Colonic mucosa (tissue), 4 donors: ENCODE data around the gene BCL11A. TPM values are rescaled to one million over a fixed set of nuclear protein-coding genes. Genes with fewer than 3 reads are reported as not detected.

Experiments
- DNase-seq: peaks from one replicate; pipeline ENCODE4 v3.0.0-alpha.2; 2020
- H3K27ac ChIP-seq: fragments of 200-600 bp; one replicate; pipeline ENCODE4 v1.8.0; 2021
- H3K27me3 ChIP-seq: fragments of 200-600 bp; one replicate; pipeline ENCODE4 v1.8.0; 2021
- H3K36me3 ChIP-seq: fragments of 200-600 bp; one replicate; pipeline ENCODE4 v1.8.0; 2021
- H3K4me1 ChIP-seq: fragments of 200-600 bp; one replicate; pipeline ENCODE4 v1.8.0; 2021; ENCODE audit warnings: mild to moderate bottlenecking
- H3K4me3 ChIP-seq: fragments of 200-600 bp; one replicate; pipeline ENCODE4 v1.8.0; 2021
- H3K9ac ChIP-seq, 2 donors: one replicate each; pipeline ENCODE4 v1.7.0; 2013; ENCODE audit warnings: control low read depth in 2 of 2, low read depth in 2 of 2, low read length in 2 of 2
- H3K9me3 ChIP-seq: fragments of 200-600 bp; one replicate; pipeline ENCODE4 v1.8.0; 2021
- intact Hi-C: fragments of 100-400 bp; cut with DNase I; formaldehyde crosslinking; loops from one replicate; pipeline ENCODE4 v1.14.1; 2022
- total RNA-seq, 2 donors: library from RNA; stranded (reverse); fragmentation: NEBNext Ultra II Directional in 1 of 2; extraction: Animal tissue kit (Norgen Biotek cat#: 25700) in 1 of 2; gene quantifications; one replicate each; pipeline ENCODE4 v1.2.1, GENCODE V29; 2021
- TF ChIP-seq, protein P1 (sequence below): fragments of 200-600 bp; IDR thresholded peaks from one replicate; pipeline ENCODE4 v1.8.0; 2022; ENCODE audit warnings: antibody characterized with exemption, mild to moderate bottlenecking
- donor health status: healthy.
- donor health status: DM: no; HTN: no; CAD: no.
- donor health status: DM: no; HTN: no; CAD: no.

Gene BCL11A
- total RNA-seq, 2 donors from 2014 or later, result 22.9 to 27.1 TPM

- TF ChIP-seq, protein P1, sequence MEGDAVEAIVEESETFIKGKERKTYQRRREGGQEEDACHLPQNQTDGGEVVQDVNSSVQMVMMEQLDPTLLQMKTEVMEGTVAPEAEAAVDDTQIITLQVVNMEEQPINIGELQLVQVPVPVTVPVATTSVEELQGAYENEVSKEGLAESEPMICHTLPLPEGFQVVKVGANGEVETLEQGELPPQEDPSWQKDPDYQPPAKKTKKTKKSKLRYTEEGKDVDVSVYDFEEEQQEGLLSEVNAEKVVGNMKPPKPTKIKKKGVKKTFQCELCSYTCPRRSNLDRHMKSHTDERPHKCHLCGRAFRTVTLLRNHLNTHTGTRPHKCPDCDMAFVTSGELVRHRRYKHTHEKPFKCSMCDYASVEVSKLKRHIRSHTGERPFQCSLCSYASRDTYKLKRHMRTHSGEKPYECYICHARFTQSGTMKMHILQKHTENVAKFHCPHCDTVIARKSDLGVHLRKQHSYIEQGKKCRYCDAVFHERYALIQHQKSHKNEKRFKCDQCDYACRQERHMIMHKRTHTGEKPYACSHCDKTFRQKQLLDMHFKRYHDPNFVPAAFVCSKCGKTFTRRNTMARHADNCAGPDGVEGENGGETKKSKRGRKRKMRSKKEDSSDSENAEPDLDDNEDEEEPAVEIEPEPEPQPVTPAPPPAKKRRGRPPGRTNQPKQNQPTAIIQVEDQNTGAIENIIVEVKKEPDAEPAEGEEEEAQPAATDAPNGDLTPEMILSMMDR, result no peak
- no peaks in the 10 kb centered on the region for H3K9me3 ChIP-seq
- no peaks in the 10 kb centered on the region for H3K36me3 ChIP-seq
- H3K4me1 ChIP-seq, result no peaks in the 10 kb centered on the region
- no peak overlapping the region for H3K9ac ChIP-seq
- intact Hi-C loops, result no loop called here
- H3K27ac ChIP-seq, result no peak overlapping the region
- no peak overlapping the region for H3K4me3 ChIP-seq
- no peaks in the 10 kb centered on the region for H3K27me3 ChIP-seq
- no peak for DNase-seq
Measured at GRCh38 chr2:60411295-60411694, 142.2 kb downstream of the BCL11A start.

DNA sequence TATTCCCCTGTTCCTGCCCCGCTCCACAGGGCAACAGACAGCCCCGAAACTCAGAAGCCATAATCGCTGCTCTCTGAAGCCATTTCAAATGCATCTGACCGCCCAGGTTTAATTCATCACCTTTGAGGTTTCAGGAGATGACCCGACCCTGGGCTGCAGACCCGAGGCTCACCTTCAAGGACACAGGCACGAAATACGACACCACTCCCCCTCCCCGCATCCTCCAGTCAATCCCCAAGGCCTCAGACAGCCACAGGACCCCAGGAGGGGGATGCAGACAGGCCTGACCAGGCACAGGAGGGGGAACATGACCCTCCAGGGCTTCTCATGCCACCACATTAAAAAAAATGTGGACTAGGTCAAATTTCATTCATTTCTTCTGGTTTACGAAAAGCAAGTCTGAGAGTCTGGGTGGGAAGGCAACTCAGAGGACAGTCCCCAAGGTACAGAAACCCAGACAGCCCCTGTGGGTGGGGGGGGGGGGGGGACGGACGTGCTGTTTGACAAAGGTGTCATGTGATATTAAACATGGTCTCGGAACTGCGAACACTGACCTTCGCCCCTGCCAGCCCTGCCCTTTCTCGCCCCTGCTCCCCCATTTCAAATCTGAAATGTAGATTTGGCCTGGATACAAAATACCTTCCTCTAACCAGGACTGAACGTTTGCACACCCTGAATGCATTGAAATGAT lies 142.9 kb downstream of the BCL11A start:
- no peak overlapping the region for H3K27ac ChIP-seq
- DNase-seq, result no peak
- TF ChIP-seq, protein P1, result no peak
- no peak overlapping the region for H3K9ac ChIP-seq
- H3K4me3 ChIP-seq, result no peak overlapping the region
- H3K27me3 ChIP-seq, result no peaks in the 10 kb centered on the region
- no peaks in the 10 kb centered on the region for H3K4me1 ChIP-seq
- no peaks in the 10 kb centered on the region for H3K36me3 ChIP-seq
- no peaks in the 10 kb centered on the region for H3K9me3 ChIP-seq
- intact Hi-C loops, result no loop called here

- no peak overlapping the region for H3K27ac ChIP-seq
- H3K9me3 ChIP-seq, result no peaks in the 10 kb centered on the region
- no peak for DNase-seq
- H3K4me1 ChIP-seq, result no peaks in the 10 kb centered on the region
- no peaks in the 10 kb centered on the region for H3K36me3 ChIP-seq
- TF ChIP-seq, protein P1, result no peak
- intact Hi-C loops, result no loop called here
- no peak overlapping the region for H3K4me3 ChIP-seq
- no peak overlapping the region for H3K9ac ChIP-seq
- H3K27me3 ChIP-seq, result no peaks in the 10 kb centered on the region
Measured at GRCh38 chr2:60409531-60409871, 144.0 kb downstream of the BCL11A start.

DNA sequence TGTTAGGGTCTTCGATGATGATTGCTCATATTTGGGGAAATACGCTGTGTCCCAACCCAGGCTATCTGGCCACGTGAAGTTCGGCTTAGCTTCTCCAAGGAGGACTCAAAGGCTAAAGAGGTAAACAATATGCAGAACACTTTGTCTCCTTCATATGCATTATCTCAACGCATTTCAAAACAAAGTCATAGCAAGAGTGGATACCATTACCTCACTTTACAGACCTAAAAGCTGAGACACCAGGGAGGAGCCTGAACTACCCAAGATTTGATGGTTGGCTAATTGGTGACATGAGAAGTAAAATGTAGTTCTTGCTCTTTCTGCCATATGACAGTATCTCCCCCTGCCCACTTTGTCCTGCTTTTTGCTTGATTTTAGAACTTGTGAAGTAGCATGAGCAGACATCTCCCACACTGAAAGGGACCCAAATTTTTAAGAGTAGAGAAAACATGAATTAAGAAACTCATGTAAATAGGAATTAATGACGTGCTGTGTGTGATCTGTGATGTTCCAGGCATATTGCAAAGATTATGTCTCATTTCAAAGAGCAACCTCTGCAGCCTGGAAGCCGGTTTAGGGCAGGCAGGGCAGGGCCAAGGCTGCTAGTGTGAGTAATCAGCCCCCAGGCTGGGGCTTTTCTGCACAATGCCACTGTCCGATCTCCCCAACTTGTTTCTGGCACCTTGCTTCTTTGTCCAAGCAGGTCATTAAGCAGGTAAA lies 144.5 kb downstream of the BCL11A start:
- intact Hi-C loops, result no loop called here
- no peak for DNase-seq
- Histone ChIP-seq H3K27ac (no peak overlapping the region), H3K9me3 (no peaks in the 10 kb centered on the region), H3K27me3 (no peaks in the 10 kb centered on the region), H3K36me3 (no peaks in the 10 kb centered on the region), H3K4me1 (no peaks in the 10 kb centered on the region), H3K9ac (no peak overlapping the region), H3K4me3 (no peak overlapping the region)
- TF ChIP-seq, protein P1, result no peak

- Histone ChIP-seq H3K4me1 (no peaks in the 10 kb centered on the region), H3K9ac (no peak overlapping the region), H3K27me3 (no peaks in the 10 kb centered on the region), H3K27ac (no peak overlapping the region), H3K36me3 (no peaks in the 10 kb centered on the region), H3K4me3 (no peak overlapping the region), H3K9me3 (no peaks in the 10 kb centered on the region)
- intact Hi-C loops, result no loop called here
- TF ChIP-seq, protein P1, result no peak
- DNase-seq, result no peak
Measured at GRCh38 chr2:60408207-60408606, 145.2 kb downstream of the BCL11A start.
